ENCODE data around the gene MAPK7. TPM values are rescaled to one million over a fixed set of nuclear protein-coding genes. Genes with fewer than 3 reads are reported as not detected.

The MAPK7 gene
- total and polyA plus RNA-seq, 10 of the 15 experiments (the other 5 are each of a cell fraction or from before 2014, with no cell fraction given) = 0.37 to 13.5 (median 5.6) TPM

DNA sequence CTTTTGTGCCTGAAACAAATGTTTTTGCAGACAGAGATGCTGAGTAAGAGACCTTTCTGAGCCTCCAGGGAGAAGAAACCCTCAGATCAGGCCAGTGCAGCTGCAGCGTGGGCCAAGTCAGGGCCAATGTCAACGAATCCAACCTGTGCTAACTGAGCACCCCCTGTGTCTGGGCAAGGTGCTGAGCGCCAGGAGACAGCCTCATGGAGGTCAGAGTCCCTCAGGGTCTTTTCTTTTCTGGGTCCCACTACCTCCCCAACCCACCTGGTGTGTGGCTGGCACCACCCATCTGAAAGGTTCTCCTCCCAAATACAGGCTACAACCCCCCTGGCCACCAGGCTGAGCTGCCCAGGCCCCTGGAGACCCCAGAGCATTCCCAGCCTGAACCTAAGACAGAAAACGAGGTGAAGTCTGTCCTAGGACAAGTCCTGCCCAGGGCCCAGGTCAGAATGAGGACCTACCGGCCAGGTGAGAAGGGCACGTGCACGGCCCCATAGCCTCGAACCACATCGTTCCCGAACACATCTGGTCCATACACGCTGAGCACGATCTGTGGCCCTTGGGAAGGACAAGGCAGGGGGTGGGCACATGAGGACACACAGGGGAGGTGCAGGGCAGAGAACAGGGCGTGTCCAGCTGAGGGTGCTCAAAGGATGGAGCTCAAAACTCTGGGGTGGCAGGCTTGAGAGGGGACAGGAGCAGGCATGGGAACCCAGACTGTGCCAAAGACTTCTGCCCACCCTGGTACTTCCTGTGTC is 30.8 kb upstream of the MAPK7 start (continued):
- TF ChIP-seq, protein P1, sequence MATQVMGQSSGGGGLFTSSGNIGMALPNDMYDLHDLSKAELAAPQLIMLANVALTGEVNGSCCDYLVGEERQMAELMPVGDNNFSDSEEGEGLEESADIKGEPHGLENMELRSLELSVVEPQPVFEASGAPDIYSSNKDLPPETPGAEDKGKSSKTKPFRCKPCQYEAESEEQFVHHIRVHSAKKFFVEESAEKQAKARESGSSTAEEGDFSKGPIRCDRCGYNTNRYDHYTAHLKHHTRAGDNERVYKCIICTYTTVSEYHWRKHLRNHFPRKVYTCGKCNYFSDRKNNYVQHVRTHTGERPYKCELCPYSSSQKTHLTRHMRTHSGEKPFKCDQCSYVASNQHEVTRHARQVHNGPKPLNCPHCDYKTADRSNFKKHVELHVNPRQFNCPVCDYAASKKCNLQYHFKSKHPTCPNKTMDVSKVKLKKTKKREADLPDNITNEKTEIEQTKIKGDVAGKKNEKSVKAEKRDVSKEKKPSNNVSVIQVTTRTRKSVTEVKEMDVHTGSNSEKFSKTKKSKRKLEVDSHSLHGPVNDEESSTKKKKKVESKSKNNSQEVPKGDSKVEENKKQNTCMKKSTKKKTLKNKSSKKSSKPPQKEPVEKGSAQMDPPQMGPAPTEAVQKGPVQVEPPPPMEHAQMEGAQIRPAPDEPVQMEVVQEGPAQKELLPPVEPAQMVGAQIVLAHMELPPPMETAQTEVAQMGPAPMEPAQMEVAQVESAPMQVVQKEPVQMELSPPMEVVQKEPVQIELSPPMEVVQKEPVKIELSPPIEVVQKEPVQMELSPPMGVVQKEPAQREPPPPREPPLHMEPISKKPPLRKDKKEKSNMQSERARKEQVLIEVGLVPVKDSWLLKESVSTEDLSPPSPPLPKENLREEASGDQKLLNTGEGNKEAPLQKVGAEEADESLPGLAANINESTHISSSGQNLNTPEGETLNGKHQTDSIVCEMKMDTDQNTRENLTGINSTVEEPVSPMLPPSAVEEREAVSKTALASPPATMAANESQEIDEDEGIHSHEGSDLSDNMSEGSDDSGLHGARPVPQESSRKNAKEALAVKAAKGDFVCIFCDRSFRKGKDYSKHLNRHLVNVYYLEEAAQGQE (IDR thresholded peaks at IDR 0.05; ENCODE audit: low read depth, low read length) = no peak
- no peak for TF ChIP-seq IRF4 (IDR thresholded peaks at IDR 0.05; ENCODE audit: low read depth, low read length)
- no peak for TF ChIP-seq NR2F1 (conservative IDR thresholded peaks at IDR 0.05)
- TF ChIP-seq, protein P2, sequence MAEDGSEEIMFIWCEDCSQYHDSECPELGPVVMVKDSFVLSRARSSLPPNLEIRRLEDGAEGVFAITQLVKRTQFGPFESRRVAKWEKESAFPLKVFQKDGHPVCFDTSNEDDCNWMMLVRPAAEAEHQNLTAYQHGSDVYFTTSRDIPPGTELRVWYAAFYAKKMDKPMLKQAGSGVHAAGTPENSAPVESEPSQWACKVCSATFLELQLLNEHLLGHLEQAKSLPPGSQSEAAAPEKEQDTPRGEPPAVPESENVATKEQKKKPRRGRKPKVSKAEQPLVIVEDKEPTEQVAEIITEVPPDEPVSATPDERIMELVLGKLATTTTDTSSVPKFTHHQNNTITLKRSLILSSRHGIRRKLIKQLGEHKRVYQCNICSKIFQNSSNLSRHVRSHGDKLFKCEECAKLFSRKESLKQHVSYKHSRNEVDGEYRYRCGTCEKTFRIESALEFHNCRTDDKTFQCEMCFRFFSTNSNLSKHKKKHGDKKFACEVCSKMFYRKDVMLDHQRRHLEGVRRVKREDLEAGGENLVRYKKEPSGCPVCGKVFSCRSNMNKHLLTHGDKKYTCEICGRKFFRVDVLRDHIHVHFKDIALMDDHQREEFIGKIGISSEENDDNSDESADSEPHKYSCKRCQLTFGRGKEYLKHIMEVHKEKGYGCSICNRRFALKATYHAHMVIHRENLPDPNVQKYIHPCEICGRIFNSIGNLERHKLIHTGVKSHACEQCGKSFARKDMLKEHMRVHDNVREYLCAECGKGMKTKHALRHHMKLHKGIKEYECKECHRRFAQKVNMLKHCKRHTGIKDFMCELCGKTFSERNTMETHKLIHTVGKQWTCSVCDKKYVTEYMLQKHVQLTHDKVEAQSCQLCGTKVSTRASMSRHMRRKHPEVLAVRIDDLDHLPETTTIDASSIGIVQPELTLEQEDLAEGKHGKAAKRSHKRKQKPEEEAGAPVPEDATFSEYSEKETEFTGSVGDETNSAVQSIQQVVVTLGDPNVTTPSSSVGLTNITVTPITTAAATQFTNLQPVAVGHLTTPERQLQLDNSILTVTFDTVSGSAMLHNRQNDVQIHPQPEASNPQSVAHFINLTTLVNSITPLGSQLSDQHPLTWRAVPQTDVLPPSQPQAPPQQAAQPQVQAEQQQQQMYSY (CRISPR knock-in tag; IDR thresholded peaks at IDR 0.05) = no peak
